ENCODE results near the gene LPXN.

The LPXN gene

DNA sequence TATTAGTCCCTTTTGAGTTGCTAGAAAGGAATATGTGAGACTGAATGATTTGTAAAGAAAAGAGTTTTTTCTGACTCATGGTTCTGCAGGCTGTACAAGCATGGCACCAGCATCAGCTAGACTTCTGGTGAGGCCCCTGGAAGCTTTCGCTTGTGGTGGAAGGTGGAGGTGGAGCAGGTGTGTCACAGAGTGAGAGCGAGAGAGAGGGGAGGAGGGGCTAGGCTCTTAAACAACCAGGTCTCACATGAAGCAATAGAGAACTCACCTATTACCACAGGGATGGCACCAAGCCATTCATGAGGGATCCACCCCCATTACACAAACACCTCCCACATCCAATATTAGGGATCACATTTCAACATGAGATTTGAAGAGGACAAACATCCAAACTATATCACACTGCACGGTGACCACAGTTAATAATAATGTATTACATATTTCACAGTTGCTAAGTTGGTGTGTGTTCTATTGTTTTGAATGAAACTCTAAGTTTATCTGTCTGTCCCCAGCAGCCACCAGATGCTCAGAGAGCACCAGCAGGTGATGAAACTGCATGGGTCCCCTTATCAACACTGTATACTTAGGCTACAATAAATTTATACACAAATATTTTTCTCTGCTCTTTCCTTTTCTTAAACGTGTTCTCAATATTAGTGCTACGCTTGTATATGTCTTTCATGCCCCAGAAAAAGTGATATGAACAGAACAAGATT, 17.3 kb upstream of the LPXN start:
- Histone ChIP-seq H3K9me3 (no peaks in the 10 kb centered on the region), H3K36me3 (peaks cover 0 to 10% (median 0%) of the 10 kb centered on the region in 3 donors), H3K27me3 (no peaks in the 10 kb centered on the region), H3K4me3 (no peak overlapping the region), H3K27ac (no peak overlapping the region), H3K4me1 (peaks cover 0 to 9% (median 0%) of the 10 kb centered on the region in 4 donors)
- TF ChIP-seq, protein P1, sequence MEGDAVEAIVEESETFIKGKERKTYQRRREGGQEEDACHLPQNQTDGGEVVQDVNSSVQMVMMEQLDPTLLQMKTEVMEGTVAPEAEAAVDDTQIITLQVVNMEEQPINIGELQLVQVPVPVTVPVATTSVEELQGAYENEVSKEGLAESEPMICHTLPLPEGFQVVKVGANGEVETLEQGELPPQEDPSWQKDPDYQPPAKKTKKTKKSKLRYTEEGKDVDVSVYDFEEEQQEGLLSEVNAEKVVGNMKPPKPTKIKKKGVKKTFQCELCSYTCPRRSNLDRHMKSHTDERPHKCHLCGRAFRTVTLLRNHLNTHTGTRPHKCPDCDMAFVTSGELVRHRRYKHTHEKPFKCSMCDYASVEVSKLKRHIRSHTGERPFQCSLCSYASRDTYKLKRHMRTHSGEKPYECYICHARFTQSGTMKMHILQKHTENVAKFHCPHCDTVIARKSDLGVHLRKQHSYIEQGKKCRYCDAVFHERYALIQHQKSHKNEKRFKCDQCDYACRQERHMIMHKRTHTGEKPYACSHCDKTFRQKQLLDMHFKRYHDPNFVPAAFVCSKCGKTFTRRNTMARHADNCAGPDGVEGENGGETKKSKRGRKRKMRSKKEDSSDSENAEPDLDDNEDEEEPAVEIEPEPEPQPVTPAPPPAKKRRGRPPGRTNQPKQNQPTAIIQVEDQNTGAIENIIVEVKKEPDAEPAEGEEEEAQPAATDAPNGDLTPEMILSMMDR (IDR thresholded peaks at IDR 0.05): no peak
- intact Hi-C loops (cut with DNase I; ENCODE audit: low total_unique reads): no loop called here
- DNase-seq: no peak

DNA sequence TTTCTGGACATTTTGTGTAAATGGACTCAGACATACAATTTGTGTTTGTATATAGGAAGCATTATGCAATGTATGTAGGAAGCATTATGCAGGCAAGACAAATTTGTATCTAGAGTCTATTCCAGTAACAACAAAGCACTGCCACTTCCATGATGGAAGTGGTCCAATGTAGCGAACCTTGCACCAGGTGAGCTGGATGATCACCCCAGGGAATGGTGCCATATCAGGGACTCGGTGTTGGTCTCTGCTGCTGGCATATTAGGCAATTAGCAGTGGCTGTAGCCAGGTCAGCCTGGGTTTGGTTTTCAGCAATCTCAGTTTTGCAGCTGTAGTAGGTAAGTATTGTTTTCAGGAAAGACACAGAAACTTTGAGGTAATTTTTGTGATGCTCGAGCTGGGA, 16.0 kb upstream of the LPXN start:
- H3K27me3 ChIP-seq: no peaks in the 10 kb centered on the region
- DNase-seq: no peak
- no peaks in the 10 kb centered on the region for H3K9me3 ChIP-seq
- H3K27ac ChIP-seq: no peak overlapping the region
- peaks cover 0 to 9% (median 0%) of the 10 kb centered on the region in 4 donors for H3K4me1 ChIP-seq
- intact Hi-C loops (cut with DNase I; ENCODE audit: low total_unique reads): no loop called here
- H3K36me3 ChIP-seq: peaks cover 0 to 10% (median 0%) of the 10 kb centered on the region in 3 donors
- TF ChIP-seq, protein P1 (IDR thresholded peaks at IDR 0.05): no peak
- no peak overlapping the region for H3K4me3 ChIP-seq

DNA sequence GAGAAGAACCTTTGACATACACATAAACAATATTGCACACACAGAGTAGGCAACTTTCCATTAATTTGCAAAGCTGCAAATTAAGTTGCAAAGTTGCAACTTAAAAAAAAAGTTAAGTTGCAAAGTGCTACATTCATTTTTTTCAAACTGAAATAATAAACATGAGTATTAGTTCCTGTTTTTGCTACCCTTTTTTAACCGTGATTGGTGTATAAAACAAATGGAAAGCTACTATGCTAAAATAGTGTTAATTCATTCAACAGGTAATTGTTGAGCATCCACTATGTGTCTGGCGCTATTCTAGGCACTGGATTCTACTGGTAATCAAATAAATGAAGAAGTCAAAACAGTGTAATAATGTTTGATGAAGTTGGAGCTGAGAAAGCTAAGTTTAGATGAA, 11.3 kb upstream of the LPXN start:
- TF ChIP-seq, protein P1 (IDR thresholded peaks at IDR 0.05): no peak
- DNase-seq: no peak
- Histone ChIP-seq H3K4me1 (peaks cover 0 to 29% (median 4%) of the 10 kb centered on the region in 4 donors), H3K4me3 (no peak overlapping the region), H3K36me3 (peaks cover 0 to 7% (median 0%) of the 10 kb centered on the region in 3 donors), H3K9me3 (no peaks in the 10 kb centered on the region), H3K27me3 (no peaks in the 10 kb centered on the region), H3K27ac (no peak overlapping the region)
- intact Hi-C loops (cut with DNase I; ENCODE audit: low total_unique reads): no loop called here

DNA sequence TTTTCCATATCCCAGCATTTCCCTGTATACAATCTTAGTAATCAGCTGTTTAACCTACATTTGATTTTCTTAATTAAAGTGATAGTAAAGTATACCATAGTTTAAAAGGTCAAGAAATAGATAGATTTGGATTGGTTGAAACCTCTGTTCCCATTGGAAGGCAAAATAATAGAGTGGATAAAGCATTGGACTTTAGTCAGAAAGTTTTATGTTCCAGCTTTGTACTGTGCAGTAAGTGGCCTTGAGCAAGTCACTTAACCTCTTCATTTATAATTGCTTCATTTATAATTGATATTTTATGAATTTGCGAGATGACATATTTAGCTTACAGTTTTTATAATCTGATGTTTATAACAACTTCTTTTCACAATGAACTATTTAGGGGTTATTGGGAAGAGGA, 6.8 kb upstream of the LPXN start:
- Histone ChIP-seq H3K4me1 (peaks cover 0 to 47% (median 18%) of the 10 kb centered on the region in 4 donors), H3K9me3 (no peaks in the 10 kb centered on the region), H3K27me3 (no peaks in the 10 kb centered on the region), H3K36me3 (peaks cover 0 to 12% (median 0%) of the 10 kb centered on the region in 3 donors), H3K27ac (no peak overlapping the region), H3K4me3 (no peak overlapping the region)
- intact Hi-C loops (cut with DNase I; ENCODE audit: low total_unique reads): no loop called here
- TF ChIP-seq, protein P1 (IDR thresholded peaks at IDR 0.05): no peak
- no peak for DNase-seq

DNA sequence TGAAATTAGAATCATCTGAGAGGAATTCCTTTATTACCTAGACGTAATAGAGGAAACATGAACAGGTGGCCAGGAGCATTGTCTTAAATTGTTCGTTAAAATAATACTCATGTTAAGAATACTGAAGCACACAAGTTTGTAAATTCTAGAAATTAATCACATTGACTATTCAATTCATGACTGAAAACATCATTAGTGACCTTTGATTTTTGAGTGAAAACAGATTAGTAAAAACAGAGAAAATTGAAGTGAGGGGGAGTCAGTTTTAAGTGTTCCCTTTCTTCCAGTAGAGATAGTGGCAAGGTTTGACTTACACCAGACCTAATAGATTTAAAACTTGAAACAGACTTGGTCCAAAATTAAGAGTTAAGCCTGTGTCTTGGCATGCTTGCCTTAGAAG, 4.7 kb upstream of the LPXN start:
- peak overlapping the region; percentile 100 for H3K27ac ChIP-seq
- TF ChIP-seq, protein P1 (IDR thresholded peaks at IDR 0.05): no peak
- H3K36me3 ChIP-seq: peaks cover 0 to 10% (median 0%) of the 10 kb centered on the region in 3 donors
- H3K27me3 ChIP-seq: no peaks in the 10 kb centered on the region
- no peak for DNase-seq
- intact Hi-C loops (cut with DNase I; ENCODE audit: low total_unique reads): no loop called here
- H3K4me3 ChIP-seq: peak overlapping the region; percentile 90 to 98
- no peaks in the 10 kb centered on the region for H3K9me3 ChIP-seq
- peaks cover 0 to 68% (median 36%) of the 10 kb centered on the region in 4 donors for H3K4me1 ChIP-seq
